K562 (cell line): Measurements from ENCODE around the gene CSNK2A1. TPM values are rescaled to one million over a fixed set of nuclear protein-coding genes. Genes with fewer than 3 reads are reported as not detected.

ENCODE experiments used
- ATAC-seq: fragments of 200-7000 bp; cut with Tn5 transposase; 3 replicates; pipeline ENCODE4 v1.9.1; 2020; ENCODE audit warnings: moderate library complexity
- BruUV-seq: library from RNA; stranded (reverse); fragments of 400-500 nt; replicated peaks from 2 replicates; lab custom pipeline; 2021; lab: Mats Ljungman, UMichigan
- CTCF ChIA-PET: fragments of 300-600 bp; formaldehyde crosslinking; extraction: SDS; loops from one replicate; lab custom pipeline; 2021; ENCODE audit warnings: low intra/inter-chr PET ratio; lab: Yijun Ruan, JAX
- POLR2A ChIA-PET: fragments of 300-600, 350-650 bp; sonication (Branson Sonifier 250); formaldehyde crosslinking; extraction: SDS; loops from one replicate; lab custom pipeline; 2021; ENCODE audit warnings: antibody characterized with exemption, inconsistent platforms; lab: Yijun Ruan, JAX
- DNase-seq, 4 experiments: peaks; one replicate each; pipeline versions ENCODE4 v3.0.0 to v3.0.0-alpha.2; 2011 to 2018; ENCODE audit warnings: low spot score in 3 of 4, mixed read lengths in 3 of 4; ENCODE audit errors: extremely low read depth in 1 of 4
- FAIRE-seq: peaks from 2 replicates; lab custom pipeline; 2011; peaks lifted over from hg19 to GRCh38; lab: Jason Lieb, UNC
- H2AFZ ChIP-seq: 2 replicates; pipeline ENCODE4 v1.6.0; 2011; ENCODE audit warnings: low read depth, low read length, control low read depth, inconsistent platforms
- H3K27ac ChIP-seq: fragments of 200-600 bp; 3 replicates; pipeline ENCODE4 v1.8.0; 2011; ENCODE audit warnings: low read depth, mild to moderate bottlenecking, control low read depth, inconsistent platforms, low read length, moderate library complexity, mixed read lengths; ENCODE audit errors: extremely low read depth
- H3K27me3 ChIP-seq, 2 experiments: fragments of 300-600 bp in 1 of 2; 2 replicates in 1 of 2; 3 replicates in 1 of 2; pipeline versions ENCODE4 v1.6.0 to v1.8.0; 2011; ENCODE audit warnings: inconsistent platforms in 2 of 2, low read length in 2 of 2, mild to moderate bottlenecking in 1 of 2, mixed read lengths in 1 of 2, moderate library complexity in 1 of 2; ENCODE audit not compliant: control insufficient read depth in 2 of 2, insufficient read depth in 2 of 2
- H3K36me3 ChIP-seq: fragments of 300-600 bp; 3 replicates; pipeline ENCODE4 v1.8.0; 2011; ENCODE audit warnings: mild to moderate bottlenecking, low read length, inconsistent platforms; ENCODE audit not compliant: control insufficient read depth, insufficient read depth
- H3K4me1 ChIP-seq, 2 experiments: fragments of 200-600 bp in 1 of 2; replicated peaks in 1 of 2; 2 replicates in 1 of 2; 3 replicates in 1 of 2; pipeline versions ENCODE4 v1.5.1 to v1.8.0; 2011; ENCODE audit warnings: inconsistent platforms in 2 of 2, low read length in 2 of 2, mild to moderate bottlenecking in 1 of 2, mixed read lengths in 1 of 2, moderate library complexity in 1 of 2; ENCODE audit not compliant: control insufficient read depth in 2 of 2, insufficient read depth in 2 of 2
- H3K4me2 ChIP-seq: 2 replicates; pipeline ENCODE4 v1.6.1; 2011; ENCODE audit warnings: low read length, control low read depth, inconsistent platforms, mixed read lengths; ENCODE audit not compliant: insufficient read depth
- H3K4me3 ChIP-seq: fragments of 200-600 bp; sonication (generic), shearing (Covaris generic); 2 replicates; pipeline ENCODE4 v1.5.1; 2016; ENCODE audit warnings: control low read depth, inconsistent platforms
- H3K79me2 ChIP-seq: fragments of 200-600 bp; 3 replicates; pipeline ENCODE4 v1.8.0; 2011; ENCODE audit warnings: low read length, inconsistent platforms; ENCODE audit not compliant: control insufficient read depth, insufficient read depth
- H3K9ac ChIP-seq, 2 experiments: 2 replicates each; pipeline versions ENCODE4 v1.6.0 to v1.6.1; 2011; ENCODE audit warnings: low read depth in 2 of 2, low read length in 2 of 2, control low read depth in 1 of 2, inconsistent platforms in 1 of 2, mild to moderate bottlenecking in 1 of 2, mixed read lengths in 1 of 2; ENCODE audit not compliant: insufficient read depth in 1 of 2
- H3K9me1 ChIP-seq: one replicate; pipeline ENCODE4 v1.6.0; 2011; ENCODE audit warnings: inconsistent platforms, mild to moderate bottlenecking, low read length, moderate library complexity; ENCODE audit not compliant: control insufficient read depth, insufficient read depth
- H3K9me3 ChIP-seq: replicated peaks from 2 replicates; pipeline ENCODE4 v1.5.1; 2011; ENCODE audit warnings: low read depth, low read length, inconsistent platforms; ENCODE audit not compliant: control insufficient read depth, insufficient read depth
- H4K20me1 ChIP-seq: replicated peaks from 2 replicates; pipeline ENCODE4 v1.6.1; 2011; ENCODE audit warnings: low read length, inconsistent platforms, mixed read lengths; ENCODE audit not compliant: control insufficient read depth, insufficient read depth
- BMI1 ChIP-seq: fragments of 150-350 bp; IDR thresholded peaks from 2 replicates; pipeline ENCODE4 v1.6.1; 2014; ENCODE audit warnings: low read length
- ETV6 ChIP-seq, 3 experiments: fragments of 150-350 bp in 1 of 3; sonication (generic) in 1 of 3; formaldehyde crosslinking in 1 of 3; IDR thresholded peaks; 2 replicates each; pipeline versions ENCODE4 v1.6.1 to v1.8.0; 2014 to 2022; ENCODE audit warnings: borderline replicate concordance in 2 of 3, low read depth in 2 of 3, antibody characterized with exemption in 1 of 3, low read length in 1 of 3, mild to moderate bottlenecking in 1 of 3, missing genetic modification reagents in 1 of 3
- FOXK1 ChIP-seq: sonication (generic); formaldehyde crosslinking; IDR thresholded peaks from 2 replicates; pipeline ENCODE4 v1.8.0; 2022; ENCODE audit warnings: missing genetic modification reagents, mild to moderate bottlenecking, borderline replicate concordance
- MAFK ChIP-seq: IDR thresholded peaks from 2 replicates; pipeline ENCODE4 v1.6.1; 2011; ENCODE audit warnings: low read length, improper control_type of control experiment
- MAZ ChIP-seq, 2 experiments: fragments of 450-650 bp in 1 of 2; sonication (generic) in 1 of 2; formaldehyde crosslinking; IDR thresholded peaks in 1 of 2; conservative IDR thresholded peaks in 1 of 2; 2 replicates each; pipeline versions ENCODE4 v1.4.0 to v1.5.0; 2020; ENCODE audit warnings: mild to moderate bottlenecking in 1 of 2, missing genetic modification reagents in 1 of 2
- MBD1 ChIP-seq: fragments of 250-450 bp; sonication (Bioruptor Pico); IDR thresholded peaks from 2 replicates; pipeline ENCODE4 v1.8.0; 2022; ENCODE audit warnings: inconsistent platforms
- NCOA6 ChIP-seq: fragments of 450-650 bp; IDR thresholded peaks from 2 replicates; pipeline ENCODE4 v1.6.1; 2017; ENCODE audit warnings: mild to moderate bottlenecking
- RBM34 ChIP-seq: fragments of 200-400 bp; formaldehyde crosslinking; IDR thresholded peaks from 2 replicates; pipeline ENCODE4 v1.6.1; 2018; ENCODE audit warnings: low read length, borderline replicate concordance; ENCODE audit not compliant: insufficient read depth
- TRIM28 ChIP-seq: fragments of 450-650 bp; IDR thresholded peaks from 2 replicates; pipeline ENCODE4 v1.6.1; 2017
- ZBTB1 ChIP-seq: sonication (generic); formaldehyde crosslinking; IDR thresholded peaks from 2 replicates; pipeline ENCODE4 v1.8.1; 2023; ENCODE audit warnings: missing genetic modification reagents, low read depth, mild to moderate bottlenecking, borderline replicate concordance
- ZC3H8 ChIP-seq: fragments of 450-650 bp; IDR thresholded peaks from 2 replicates; pipeline ENCODE4 v1.6.1; 2017
- ZNF318 ChIP-seq, 2 experiments: fragments of 450-650 bp; IDR thresholded peaks; 2 replicates each; pipeline ENCODE4 v1.6.1; 2016; ENCODE audit warnings: mild to moderate bottlenecking in 2 of 2, borderline replicate concordance in 1 of 2, low read depth in 1 of 2, moderate library complexity in 1 of 2
- ZNF583 ChIP-seq: fragments of 250-450 bp; sonication (Bioruptor Pico); IDR thresholded peaks from 2 replicates; pipeline ENCODE4 v1.4.0; 2020
- ZNF668 ChIP-seq: fragments of 250-450 bp; sonication (Bioruptor Pico); IDR thresholded peaks from 2 replicates; pipeline ENCODE4 v1.8.0; 2022; ENCODE audit warnings: mild to moderate bottlenecking, inconsistent platforms
- WGBS: fragments of 100-300 bp; shearing (Covaris generic); methylation state at CpG from one replicate; pipeline ENCODE4 v1.1.6; 2016; ENCODE audit warnings: low coverage, mixed read lengths; ENCODE audit not compliant: insufficient coverage; ENCODE audit errors: missing lambda C conversion rate; 5-methylcytosine and 5-hydroxymethylcytosine counted together
- in situ Hi-C: fragments of 300-500 bp; cut with MboI; formaldehyde crosslinking; loops from 4 replicates; pipeline ENCODE4 v1.15.0; 2018; ENCODE audit warnings: inconsistent platforms, mixed read lengths
- intact Hi-C: fragments of 100-400 bp; cut with micrococcal nuclease; formaldehyde crosslinking; loops from 2 replicates; pipeline ENCODE4 v1.14.2; 2022
- polyA plus RNA-seq, 8 experiments: library from polyadenylated mRNA; depleted of rRNA in 4 of 8; stranded (reverse) in 5 of 8; unstranded in 3 of 8; fragments of >200 nt; fragmentation: Nextera tagmentation in 2 of 8; fragmentation: Illumina TruSeq in 1 of 8; extraction: Ambion mirVana in 2 of 8; extraction: Trizol in 1 of 8; gene quantifications; 2 replicates each; pipeline versions ENCODE4 v1.2.1 to v1.2.3, GENCODE V29; 2011 to 2014; ENCODE audit warnings: inconsistent platforms in 1 of 8, missing spikeins in 1 of 8
- total RNA-seq, 7 experiments: library from RNA; depleted of rRNA in 6 of 7; stranded (reverse); fragments of >200 nt in 6 of 7; fragmentation: Illumina TruSeq in 2 of 7; extraction: Trizol in 2 of 7; gene quantifications; 2 replicates each; pipeline versions ENCODE4 v1.2.1 to v1.2.3, GENCODE V29; 2011 to 2021; ENCODE audit warnings: low replicate concordance in 1 of 7

CSNK2A1 gene
- total and polyA plus RNA-seq, 9 of the 15 experiments (the other 6 are each of a cell fraction or from before 2014, with no cell fraction given), result 71.0 to 251 (median 103) TPM

GRCh38 chr20:444117-444516, 99.5 kb downstream of the CSNK2A1 start:
- H3K9me1 ChIP-seq, result peaks cover 6% of the 10 kb centered on the region
- H3K4me3 ChIP-seq, result no peak overlapping the region
- H4K20me1 ChIP-seq, result peaks cover 4% of the 10 kb centered on the region
- H3K4me1 ChIP-seq, result peaks cover 0 to 12% of the 10 kb centered on the region in 2 experiments; a peak in 3 of 5 replicates
- WGBS, result 90% methylated on average over 2 of the region's 3 CpGs
- no TSS peak for BruUV-seq
- intact Hi-C loops (no loop called here), in situ Hi-C loops (no loop called here)
- ATAC-seq (no peak), DNase-seq (no peak), FAIRE-seq (no peak)
- H3K9me3 ChIP-seq, result no peaks in the 10 kb centered on the region
- H3K36me3 ChIP-seq, result peaks cover 76% of the 10 kb centered on the region
- ChIA-PET CTCF (no interaction called here), POLR2A (interaction anchor here (1.1 to 1.6 kb wide), 3 partner anchors 16 to 150 kb away, joined by 3 to 4 read pairs (median 3); no protein-coding TSS in a partner anchor)
- H2AFZ ChIP-seq, result no peak overlapping the region
- H3K27ac ChIP-seq, result no peak overlapping the region
- no peaks in the 10 kb centered on the region for H3K27me3 ChIP-seq
- H3K4me2 ChIP-seq, result no peak overlapping the region
- H3K79me2 ChIP-seq, result peaks cover 31% of the 10 kb centered on the region
- no peak overlapping the region for H3K9ac ChIP-seq
- TF ChIP-seq NCOA6 (no peak), TRIM28 (no peak), MBD1 (CRISPR knock-in tag) (no peak), ZC3H8 (no peak), ZNF318 (IDR thresholded peaks at IDR 0.05; ENCODE audit: borderline replicate concordance in 1 of 2, low read depth in 1 of 2) (no peak), MAZ (CRISPR knock-in tag; conservative IDR thresholded peaks at IDR 0.05 in 1 of 2, IDR thresholded peaks at IDR 0.05 in 1 of 2) (no peak), ZBTB1 (CRISPR knock-in tag) (no peak), ETV6 (IDR thresholded peaks at IDR 0.05; ENCODE audit: borderline replicate concordance in 1 of 2, low read depth in 2 of 2, low read length in 1 of 2) (no peak), ETV6 (CRISPR knock-in tag; IDR thresholded peaks at IDR 0.05; ENCODE audit: borderline replicate concordance) (no peak), ZNF583 (CRISPR knock-in tag) (no peak), BMI1 (no peak), RBM34 (no peak), FOXK1 (no peak), ZNF668 (no peak), MAFK (no peak)
